ENCODE measurements around the gene SACS. TPM values are rescaled to one million over a fixed set of nuclear protein-coding genes. Genes with fewer than 3 reads are reported as not detected.

SACS gene
- total RNA-seq, 1 experiment from 2014 or later, result 53.0 TPM

DNA sequence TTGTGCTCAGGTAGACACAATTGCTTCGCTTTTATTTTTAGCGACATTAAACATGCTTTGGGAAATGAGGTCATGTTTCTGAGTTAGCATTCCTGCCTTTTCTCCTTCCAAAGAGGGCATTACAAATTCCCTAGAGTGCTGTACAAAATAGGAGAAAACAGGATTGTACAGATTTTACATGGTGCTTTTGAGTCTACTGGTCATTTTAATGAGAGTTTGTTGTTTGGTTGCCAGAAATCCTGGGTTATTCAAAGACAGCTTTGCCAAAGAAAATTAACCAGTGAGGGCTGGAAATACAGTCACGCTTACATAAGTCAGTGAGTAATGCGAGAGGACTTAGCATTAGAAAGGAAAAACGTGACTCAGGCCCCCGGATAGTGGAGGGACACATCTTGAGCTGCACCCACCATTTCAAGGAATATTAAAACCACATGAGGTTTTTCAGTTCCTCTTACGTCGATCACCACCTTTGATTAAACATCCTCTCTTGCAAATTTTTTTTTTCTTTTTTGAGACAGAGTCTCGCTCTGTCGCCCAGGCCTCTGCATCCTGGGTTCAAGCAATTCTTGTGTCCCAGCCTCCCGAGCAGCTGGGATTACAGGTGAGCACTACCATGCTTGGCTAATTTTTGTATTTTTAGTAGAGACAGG is 55.4 kb downstream of the SACS start:
- H3K27ac ChIP-seq (ENCODE audit: insufficient read length, low read depth, low read length), result no peak overlapping the region
- DNase-seq, result no peak
- H3K9ac ChIP-seq (ENCODE audit: extremely low read depth, insufficient read length, low read length), result no peak overlapping the region

More for the DNA sequence above, 55.4 kb downstream of the SACS start:
- Mint-ChIP-seq H3K27ac (peak overlapping the region in 2 of 3 experiments; percentile 79 to 82; a peak in 4 of 7 replicates), H3K9me3 (no peaks in the 10 kb centered on the region), H3K4me3 (no peak overlapping the region), H3K4me1 (peaks cover 38 to 39% of the 10 kb centered on the region in 2 experiments), H3K36me3 (ENCODE audit: insufficient read depth in 1 of 3, low read depth in 3 of 3) (peaks cover 0 to 2% (median 0%) of the 10 kb centered on the region in 3 experiments; a peak in 4 of 7 replicates), H3K27me3 (ENCODE audit: low read depth) (no peaks in the 10 kb centered on the region; the same call in 1 of the 2 replicates)
- H2BK15ac ChIP-seq (ENCODE audit: low read depth, low read length), result no peak overlapping the region
- TF ChIP-seq, protein P1, sequence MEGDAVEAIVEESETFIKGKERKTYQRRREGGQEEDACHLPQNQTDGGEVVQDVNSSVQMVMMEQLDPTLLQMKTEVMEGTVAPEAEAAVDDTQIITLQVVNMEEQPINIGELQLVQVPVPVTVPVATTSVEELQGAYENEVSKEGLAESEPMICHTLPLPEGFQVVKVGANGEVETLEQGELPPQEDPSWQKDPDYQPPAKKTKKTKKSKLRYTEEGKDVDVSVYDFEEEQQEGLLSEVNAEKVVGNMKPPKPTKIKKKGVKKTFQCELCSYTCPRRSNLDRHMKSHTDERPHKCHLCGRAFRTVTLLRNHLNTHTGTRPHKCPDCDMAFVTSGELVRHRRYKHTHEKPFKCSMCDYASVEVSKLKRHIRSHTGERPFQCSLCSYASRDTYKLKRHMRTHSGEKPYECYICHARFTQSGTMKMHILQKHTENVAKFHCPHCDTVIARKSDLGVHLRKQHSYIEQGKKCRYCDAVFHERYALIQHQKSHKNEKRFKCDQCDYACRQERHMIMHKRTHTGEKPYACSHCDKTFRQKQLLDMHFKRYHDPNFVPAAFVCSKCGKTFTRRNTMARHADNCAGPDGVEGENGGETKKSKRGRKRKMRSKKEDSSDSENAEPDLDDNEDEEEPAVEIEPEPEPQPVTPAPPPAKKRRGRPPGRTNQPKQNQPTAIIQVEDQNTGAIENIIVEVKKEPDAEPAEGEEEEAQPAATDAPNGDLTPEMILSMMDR (conservative IDR thresholded peaks at IDR 0.05), result no peak
- no peak overlapping the region for H3K18ac ChIP-seq (ENCODE audit: insufficient read length, low read depth, low read length)
- peaks cover 2% of the 10 kb centered on the region; the same call in 1 of the 2 replicates for H3K79me2 ChIP-seq (ENCODE audit: insufficient read depth, low read length)
- H4K20me1 ChIP-seq (ENCODE audit: control insufficient read depth, insufficient read depth, insufficient read length), result peaks cover 3% of the 10 kb centered on the region
- no peak overlapping the region for H3K23ac ChIP-seq (ENCODE audit: insufficient read length, low read depth, low read length)
- H2BK5ac ChIP-seq (ENCODE audit: insufficient read length, low read length), result no peak overlapping the region
- H3T11ph ChIP-seq (ENCODE audit: low read length), result no peak overlapping the region
- H2AFZ ChIP-seq (ENCODE audit: low read length), result no peak overlapping the region
- H3K23me2 ChIP-seq (ENCODE audit: insufficient read length, low read depth, low read length, poor library complexity, severe bottlenecking), result no peaks in the 10 kb centered on the region
- no peak overlapping the region for H2BK12ac ChIP-seq (ENCODE audit: insufficient read length, low read depth, low read length)
- H3K56ac ChIP-seq (ENCODE audit: insufficient read length, low read depth, low read length), result no peak overlapping the region
- H2BK20ac ChIP-seq (ENCODE audit: low read depth, low read length, poor library complexity, severe bottlenecking), result no peak overlapping the region
- no peak overlapping the region for H3K14ac ChIP-seq (ENCODE audit: insufficient read depth, low read length)
- no peak overlapping the region for H3K4me2 ChIP-seq (ENCODE audit: insufficient read depth, insufficient read length, low read length)
- no peaks in the 10 kb centered on the region; the same call in 1 of the 2 replicates for H3K4me1 ChIP-seq (ENCODE audit: insufficient read depth, low read length)
- no peak overlapping the region for H4K8ac ChIP-seq (replicated peaks; ENCODE audit: insufficient read length, low read depth, low read length)
- H3K9me3 ChIP-seq (ENCODE audit: control insufficient read depth, low read depth, low read length), result no peaks in the 10 kb centered on the region
- no peak overlapping the region for H3K4ac ChIP-seq (ENCODE audit: low read depth, low read length)
- no peak overlapping the region for H4K5ac ChIP-seq (ENCODE audit: insufficient read length, low read depth, low read length)
- WGBS (ENCODE audit: extremely low coverage, insufficient read length, low lambda C conversion rate), result no CpG with 5 or more reads among the region's 11 CpGs
- H4K91ac ChIP-seq (ENCODE audit: insufficient read length, low read depth, low read length), result no peak overlapping the region
- peak overlapping the region; percentile 11 for H2BK120ac ChIP-seq (ENCODE audit: low read depth, low read length, poor library complexity, severe bottlenecking)
- H3K27me3 ChIP-seq (ENCODE audit: insufficient read depth, low read length), result no peaks in the 10 kb centered on the region
- peaks cover 4% of the 10 kb centered on the region for H3K79me1 ChIP-seq (ENCODE audit: insufficient read depth, low read depth, low read length, poor library complexity, severe bottlenecking)
- H2AK5ac ChIP-seq (ENCODE audit: insufficient read length, low read length), result no peak overlapping the region
